KOPT-K1 (cell line): Measurements from ENCODE around the gene USP51.
"Not testable (repeated sequence)": the region's sequence is repeated elsewhere in the genome, so short reads cannot be mapped to it uniquely, and the experiment has no call there.

Source experiments
- H3K27ac ChIP-seq: fragments of 200-600 bp; sonication (generic); 2 replicates; pipeline ENCODE4 v1.5.1; 2016; ENCODE audit warnings: antibody characterized with exemption, mild to moderate bottlenecking, low read depth, low read length; ENCODE audit not compliant: poor library complexity, severe bottlenecking
- H3K36me3 ChIP-seq: fragments of 200-600 bp; sonication (generic); 2 replicates; pipeline ENCODE4 v1.5.1; 2017; ENCODE audit warnings: antibody characterized with exemption, mild to moderate bottlenecking, low read length, moderate library complexity; ENCODE audit not compliant: insufficient read depth
- H3K9me3 ChIP-seq: fragments of 200-600 bp; sonication (generic); 2 replicates; pipeline ENCODE4 v1.5.1; 2017; ENCODE audit warnings: antibody characterized with exemption, low read length, mild to moderate bottlenecking; ENCODE audit not compliant: insufficient read depth, poor library complexity, severe bottlenecking

Gene USP51

GRCh38 chrX:55488006-55488592, 1.5 kb downstream of the USP51 start:
- Histone ChIP-seq H3K27ac (peak overlapping the region; percentile 98), H3K36me3 (peaks cover 6% of the 10 kb centered on the region; the same call in 1 of the 2 replicates), H3K9me3 (no peaks in the 10 kb centered on the region)

- Histone ChIP-seq H3K27ac (no peak overlapping the region), H3K9me3 (no peaks in the 10 kb centered on the region), H3K36me3 (peaks cover 6% of the 10 kb centered on the region; the same call in 1 of the 2 replicates)
These were observed 2.5 kb downstream of the USP51 start for GRCh38 chrX:55487143-55487542.

GRCh38 chrX:55486736-55487135, 2.9 kb downstream of the USP51 start:
- no peak overlapping the region for H3K27ac ChIP-seq
- H3K9me3 ChIP-seq = no peaks in the 10 kb centered on the region
- H3K36me3 ChIP-seq = peaks cover 6% of the 10 kb centered on the region; the same call in 1 of the 2 replicates

GRCh38 chrX:55484948-55485347, 4.7 kb downstream of the USP51 start:
- H3K9me3 ChIP-seq = no peaks in the 10 kb centered on the region
- H3K36me3 ChIP-seq = peaks cover 6% of the 10 kb centered on the region; the same call in 1 of the 2 replicates
- H3K27ac ChIP-seq = no peak overlapping the region

GRCh38 chrX:55480390-55481062, 9.1 kb downstream of the USP51 start:
- Histone ChIP-seq H3K9me3 (no peaks in the 10 kb centered on the region), H3K36me3 (no peaks in the 10 kb centered on the region), H3K27ac (no peak overlapping the region)

- H3K9me3 ChIP-seq, H3K36me3 ChIP-seq, H3K27ac ChIP-seq: not testable (repeated sequence)
These were observed 9.7 kb downstream of the USP51 start for GRCh38 chrX:55479956-55480355.

- H3K9me3 ChIP-seq, H3K36me3 ChIP-seq, H3K27ac ChIP-seq: not testable (repeated sequence)
These were observed 23.9 kb downstream of the USP51 start for GRCh38 chrX:55465791-55466190.

- not testable (repeated sequence) for H3K36me3 ChIP-seq, H3K9me3 ChIP-seq, H3K27ac ChIP-seq
These were observed 24.5 kb downstream of the USP51 start for GRCh38 chrX:55465108-55465507.

GRCh38 chrX:55464050-55464449, 25.6 kb downstream of the USP51 start:
- not testable (repeated sequence) for H3K27ac ChIP-seq, H3K36me3 ChIP-seq, H3K9me3 ChIP-seq

GRCh38 chrX:55459926-55460325, 29.7 kb downstream of the USP51 start:
- H3K9me3 ChIP-seq, H3K36me3 ChIP-seq, H3K27ac ChIP-seq: not testable (repeated sequence)

GRCh38 chrX:55459426-55459825, 30.2 kb downstream of the USP51 start:
- H3K36me3 ChIP-seq, H3K9me3 ChIP-seq, H3K27ac ChIP-seq: not testable (repeated sequence)

GRCh38 chrX:55455708-55456107, 33.9 kb downstream of the USP51 start:
- H3K9me3 ChIP-seq, H3K36me3 ChIP-seq, H3K27ac ChIP-seq: not testable (repeated sequence)

GRCh38 chrX:55452833-55453124, 36.9 kb downstream of the USP51 start:
- no peaks in the 10 kb centered on the region for H3K36me3 ChIP-seq
- peak overlapping the region; percentile 71 for H3K27ac ChIP-seq
- no peaks in the 10 kb centered on the region for H3K9me3 ChIP-seq

- Histone ChIP-seq H3K36me3 (no peaks in the 10 kb centered on the region), H3K27ac (peak within 1 kb of the TSS; percentile 71), H3K9me3 (no peaks in the 10 kb centered on the region)
These were observed 37.4 kb downstream of the USP51 start, which contains the start of gene MAGEH1 for GRCh38 chrX:55451990-55452832. MAGEH1 (plus strand) TSS chrX:55452127; CDS start chrX:55452375, 248 bp downstream.

GRCh38 chrX:55451626-55451989, 38.0 kb downstream of the USP51 start:
- H3K27ac ChIP-seq = peak overlapping the region; percentile 71
- no peaks in the 10 kb centered on the region for H3K36me3 ChIP-seq
- H3K9me3 ChIP-seq = no peaks in the 10 kb centered on the region
